OCI-LY3 (cell line): ENCODE data around the gene DPYSL4.

Experiments
- CTCF ChIP-seq: fragments of 200-600, 300-600 bp; sonication (generic); IDR thresholded peaks from 2 replicates; pipeline ENCODE4 v1.5.1; 2014; ENCODE audit warnings: antibody characterized with exemption, low read length, low read depth
- EZH2phosphoT487 ChIP-seq: fragments of 200-600 bp; shearing (Covaris generic); IDR thresholded peaks from 2 replicates; pipeline ENCODE4 v1.6.1; 2018; ENCODE audit warnings: antibody characterized with exemption, mixed run types, low read depth

GRCh38 chr10:132193907-132194552 lies 7.3 kb downstream of the DPYSL4 start:
- TF ChIP-seq EZH2phosphoT487 = no peak
- TF ChIP-seq CTCF = no peak
